Right lung (tissue), 5 donors: ENCODE measurements around the gene C13orf46. TPM values are rescaled to one million over a fixed set of nuclear protein-coding genes. Genes with fewer than 3 reads are reported as not detected.
"Not testable (repeated sequence)": the region's sequence is repeated elsewhere in the genome, so short reads cannot be mapped to it uniquely, and the experiment has no call there.

Source experiments
- DNase-seq, 2 donors: peaks; one replicate each; pipeline ENCODE4 v3.0.0-alpha.2; 2013
- polyA plus RNA-seq, 5 donors: library from polyadenylated mRNA; unstranded; fragments of 120-200 nt; gene quantifications; one replicate each; pipeline versions ENCODE4 v1.2.1 to v1.2.3, GENCODE V29; 2013; ENCODE audit warnings: inconsistent platforms in 1 of 5, low replicate concordance in 1 of 5; ENCODE audit not compliant: insufficient read length in 5 of 5, insufficient read depth in 1 of 5

The C13orf46 gene
- polyA plus RNA-seq, 5 donors, result 0.18 to 0.48 (median 0.27) TPM

- no peak for DNase-seq
Measured at GRCh38 chr13:113995051-113995601, 21.2 kb upstream of the C13orf46 start.

GRCh38 chr13:113992276-113993005, 18.6 kb upstream of the C13orf46 start:
- DNase-seq, result no peak

- no peak for DNase-seq
Measured at GRCh38 chr13:113991676-113992179, 17.9 kb upstream of the C13orf46 start.

GRCh38 chr13:113991191-113991669, 17.4 kb upstream of the C13orf46 start:
- no peak for DNase-seq

- no peak for DNase-seq
Measured at GRCh38 chr13:113990321-113990837, 16.5 kb upstream of the C13orf46 start.

GRCh38 chr13:113989585-113990300, 15.9 kb upstream of the C13orf46 start:
- DNase-seq, result no peak

- not testable (repeated sequence) for DNase-seq
Measured at GRCh38 chr13:113988859-113989258, 15.0 kb upstream of the C13orf46 start.

- no peak for DNase-seq
Measured at GRCh38 chr13:113982296-113982661, 8.4 kb upstream of the C13orf46 start.

- DNase-seq, result no peak
Measured at GRCh38 chr13:113981611-113982295, 7.9 kb upstream of the C13orf46 start.

- peak in 1 of 2 donors; percentile 38 for DNase-seq
Measured at GRCh38 chr13:113981194-113981605, 7.3 kb upstream of the C13orf46 start.

- no peak for DNase-seq
Measured at GRCh38 chr13:113980489-113981064, 6.7 kb upstream of the C13orf46 start.

GRCh38 chr13:113979791-113980471, 6.1 kb upstream of the C13orf46 start:
- DNase-seq, result no peak

GRCh38 chr13:113978741-113979481, 5.0 kb upstream of the C13orf46 start:
- DNase-seq, result no peak

- no peak for DNase-seq
Measured at GRCh38 chr13:113977976-113978375, 4.1 kb upstream of the C13orf46 start.

- DNase-seq, result no peak
Measured at GRCh38 chr13:113976711-113977684, 3.1 kb upstream of the C13orf46 start.

GRCh38 chr13:113975416-113975815, 1.5 kb upstream of the C13orf46 start:
- no peak for DNase-seq

- no peak for DNase-seq
Measured at GRCh38 chr13:113974304-113975281, 717 bp upstream of the C13orf46 start.
